H1 (cell line): ENCODE data around the gene DNAH8. TPM values are rescaled to one million over a fixed set of nuclear protein-coding genes. Genes with fewer than 3 reads are reported as not detected.

Source experiments
- CTCF ChIA-PET: fragments of 300-600 bp; sonication (Branson Sonifier 250); formaldehyde crosslinking; loops from one replicate; lab custom pipeline; 2021; ENCODE audit not compliant: partially characterized antibody; lab: Charles Lee
- POLR2A ChIA-PET: fragments of 300-600 bp; sonication (Branson Sonifier 250); formaldehyde crosslinking; loops from one replicate; lab custom pipeline; 2021; ENCODE audit warnings: inconsistent platforms; ENCODE audit not compliant: partially characterized antibody; lab: Charles Lee
- DNase-seq, 2 experiments: peaks; one replicate each; pipeline versions ENCODE4 v3.0.0 to v3.0.0-alpha.2; 2010 to 2022; ENCODE audit warnings: low spot score in 2 of 2, low read depth in 1 of 2, mixed read lengths in 1 of 2
- FAIRE-seq: peaks from 2 replicates; lab custom pipeline; 2011; peaks lifted over from hg19 to GRCh38; lab: Jason Lieb, UNC
- H2AFZ ChIP-seq: 2 replicates; pipeline ENCODE4 v1.8.1; 2012; ENCODE audit warnings: low read length, inconsistent platforms
- H2AK5ac ChIP-seq: 2 replicates; pipeline ENCODE4 v1.6.1; 2013; ENCODE audit warnings: low read depth, low read length
- H2BK120ac ChIP-seq: replicated peaks from 2 replicates; pipeline ENCODE3; 2013; ENCODE audit warnings: low read depth, low read length, inconsistent platforms
- H2BK12ac ChIP-seq: 2 replicates; pipeline ENCODE4 v1.6.1; 2013; ENCODE audit warnings: low read depth, low read length
- H2BK15ac ChIP-seq: 2 replicates; pipeline ENCODE4 v1.6.1; 2013; ENCODE audit warnings: low read length
- H2BK20ac ChIP-seq: 2 replicates; pipeline ENCODE4 v1.6.1; 2013; ENCODE audit warnings: low read length
- H2BK5ac ChIP-seq: 2 replicates; pipeline ENCODE4 v1.6.1; 2013; ENCODE audit warnings: low read depth, low read length
- H3K14ac ChIP-seq: 2 replicates; pipeline ENCODE4 v1.6.1; 2013; ENCODE audit warnings: inconsistent platforms; ENCODE audit not compliant: insufficient read length
- H3K18ac ChIP-seq: 2 replicates; pipeline ENCODE4 v1.6.1; 2013; ENCODE audit warnings: low read length; ENCODE audit errors: extremely low read depth
- H3K23ac ChIP-seq: 2 replicates; pipeline ENCODE4 v1.6.1; 2013; ENCODE audit warnings: inconsistent platforms; ENCODE audit not compliant: insufficient read length
- H3K23me2 ChIP-seq: 2 replicates; pipeline ENCODE4 v1.6.1; 2013; ENCODE audit warnings: low read depth, low read length
- H3K27ac ChIP-seq: 2 replicates; pipeline ENCODE4 v1.6.1; 2011; ENCODE audit warnings: low read depth, low read length, inconsistent platforms
- H3K27me3 ChIP-seq, 4 experiments: replicated peaks in 1 of 4; 1 replicate in 1 of 4; 2 replicates in 3 of 4; pipeline versions ENCODE4 v1.6.1 to v1.8.1; 2011 to 2013; ENCODE audit warnings: low read length in 3 of 4, mild to moderate bottlenecking in 3 of 4, inconsistent platforms in 2 of 4, mixed read lengths in 2 of 4, moderate library complexity in 1 of 4; ENCODE audit not compliant: control insufficient read depth in 3 of 4, insufficient read depth in 3 of 4; ENCODE audit errors: extremely low read depth in 1 of 4
- H3K36me3 ChIP-seq, 4 experiments: 2 replicates each; pipeline versions ENCODE4 v1.6.1 to v1.8.1; 2011 to 2013; ENCODE audit warnings: mild to moderate bottlenecking in 4 of 4, low read length in 3 of 4, moderate library complexity in 2 of 4, control low read depth in 1 of 4, inconsistent platforms in 1 of 4; ENCODE audit not compliant: insufficient read depth in 4 of 4, control insufficient read depth in 2 of 4
- H3K4ac ChIP-seq: replicated peaks from 2 replicates; pipeline ENCODE3; 2013; ENCODE audit warnings: low read length, low read depth, mixed read lengths, inconsistent platforms; ENCODE audit not compliant: insufficient read length
- H3K4me1 ChIP-seq, 4 experiments: replicated peaks in 1 of 4; 1 replicate in 1 of 4; 2 replicates in 3 of 4; pipeline versions ENCODE4 v1.6.1 to v1.8.1; 2011 to 2013; ENCODE audit warnings: low read length in 3 of 4, inconsistent platforms in 2 of 4, mixed read lengths in 1 of 4; ENCODE audit not compliant: insufficient read depth in 4 of 4, control insufficient read depth in 3 of 4
- H3K4me2 ChIP-seq, 2 experiments: 2 replicates each; pipeline versions ENCODE4 v1.6.1 to v1.8.1; 2011 to 2013; ENCODE audit warnings: low read depth in 2 of 2, low read length in 2 of 2, control low read depth in 1 of 2, inconsistent platforms in 1 of 2, mild to moderate bottlenecking in 1 of 2; ENCODE audit not compliant: insufficient read depth in 1 of 2
- H3K4me3 ChIP-seq, 4 experiments: fragments of 200-600, 300-600 bp in 1 of 4; sonication (generic), shearing (Covaris generic), sonication (Bioruptor Twin) in 1 of 4; 2 replicates each; pipeline versions ENCODE4 v1.5.1 to v1.8.1; 2011 to 2016; ENCODE audit warnings: low read length in 4 of 4, low read depth in 3 of 4, control low read depth in 2 of 4, inconsistent platforms in 2 of 4, mild to moderate bottlenecking in 2 of 4, mixed read lengths in 1 of 4, moderate library complexity in 1 of 4; ENCODE audit not compliant: insufficient read depth in 2 of 4; ENCODE audit errors: extremely low read depth in 1 of 4
- H3K56ac ChIP-seq: replicated peaks from 2 replicates; pipeline ENCODE3; 2013; ENCODE audit warnings: low read depth, mild to moderate bottlenecking, mixed read lengths, low read length, inconsistent platforms; ENCODE audit not compliant: insufficient read length
- H3K79me1 ChIP-seq: 2 replicates; pipeline ENCODE4 v1.6.1; 2013; ENCODE audit warnings: low read depth, low read length, control low read depth
- H3K79me2 ChIP-seq, 2 experiments: 2 replicates each; pipeline versions ENCODE4 v1.6.1 to v1.8.1; 2012 to 2013; ENCODE audit warnings: low read length in 2 of 2, mild to moderate bottlenecking in 2 of 2, inconsistent platforms in 1 of 2; ENCODE audit not compliant: insufficient read depth in 2 of 2, control insufficient read depth in 1 of 2
- H3K9ac ChIP-seq, 4 experiments: replicated peaks in 1 of 4; 1 replicate in 1 of 4; 2 replicates in 3 of 4; pipeline versions ENCODE4 v1.6.1 to v1.8.1; 2011 to 2013; ENCODE audit warnings: low read depth in 3 of 4, low read length in 3 of 4, control low read depth in 2 of 4, mild to moderate bottlenecking in 2 of 4, moderate library complexity in 2 of 4, inconsistent platforms in 1 of 4; ENCODE audit errors: extremely low read depth in 1 of 4
- H3K9me3 ChIP-seq, 2 experiments: 2 replicates each; pipeline versions ENCODE4 v1.6.1 to v1.8.1; 2012 to 2013; ENCODE audit warnings: mild to moderate bottlenecking in 2 of 2, moderate library complexity in 2 of 2, control low read depth in 1 of 2, inconsistent platforms in 1 of 2, low read depth in 1 of 2, low read length in 1 of 2, mixed read lengths in 1 of 2; ENCODE audit not compliant: insufficient read depth in 2 of 2
- H4K20me1 ChIP-seq, 2 experiments: replicated peaks in 1 of 2; 2 replicates each; pipeline versions ENCODE3 to v1.8.1; 2011 to 2013; ENCODE audit warnings: inconsistent platforms in 2 of 2, low read length in 2 of 2, mild to moderate bottlenecking in 1 of 2; ENCODE audit not compliant: insufficient read depth in 2 of 2, control insufficient read depth in 1 of 2
- H4K5ac ChIP-seq: 2 replicates; pipeline ENCODE4 v1.6.1; 2013; ENCODE audit warnings: low read length, low read depth, mixed read lengths, inconsistent platforms; ENCODE audit not compliant: insufficient read length
- H4K8ac ChIP-seq: 2 replicates; pipeline ENCODE4 v1.8.0; 2013; ENCODE audit warnings: mild to moderate bottlenecking, moderate library complexity, low read length, inconsistent platforms; ENCODE audit not compliant: insufficient read depth; ENCODE audit errors: extremely low read depth
- H4K91ac ChIP-seq: replicated peaks from 2 replicates; pipeline ENCODE3; 2013; ENCODE audit warnings: low read length, mixed read lengths, inconsistent platforms; ENCODE audit not compliant: insufficient read length
- BCL11A ChIP-seq, 2 experiments: IDR thresholded peaks; one replicate each; pipeline ENCODE4 v1.6.1; 2011; ENCODE audit warnings: low read depth in 2 of 2, low read length in 2 of 2, mild to moderate bottlenecking in 2 of 2
- BRCA1 ChIP-seq: IDR thresholded peaks from 2 replicates; pipeline ENCODE4 v1.6.1; 2012; ENCODE audit warnings: low read depth, low read length, improper control_type of control experiment
- EZH2 ChIP-seq: fragments of 200-600 bp; sonication (generic); IDR thresholded peaks from 2 replicates; pipeline ENCODE4 v1.7.1; 2012; ENCODE audit warnings: low read depth, mild to moderate bottlenecking, moderate library complexity, low read length, inconsistent platforms; ENCODE audit not compliant: severe bottlenecking
- HDAC6 ChIP-seq: IDR thresholded peaks from one replicate; pipeline ENCODE4 v1.7.1; 2012; ENCODE audit warnings: low read depth, mild to moderate bottlenecking, inconsistent platforms, low read length, moderate library complexity
- KDM1A ChIP-seq: fragments of 200-600, 300-600 bp; sonication (generic); IDR thresholded peaks from 2 replicates; pipeline ENCODE4 v1.7.1; 2016; ENCODE audit warnings: mild to moderate bottlenecking, low read length, borderline replicate concordance
- PHF8 ChIP-seq: fragments of 200-600 bp; sonication (generic); conservative IDR thresholded peaks from 2 replicates; pipeline ENCODE4 v1.7.1; 2012; ENCODE audit warnings: low read depth, mild to moderate bottlenecking, inconsistent platforms, low read length, moderate library complexity
- POLR2A ChIP-seq, 2 experiments: IDR thresholded peaks; 1 replicate in 1 of 2; 2 replicates in 1 of 2; pipeline ENCODE4 v1.6.1; 2011; ENCODE audit warnings: low read depth in 2 of 2, low read length in 2 of 2, mild to moderate bottlenecking in 2 of 2; ENCODE audit errors: control extremely low read depth in 1 of 2
- RAD21 ChIP-seq, 2 experiments: IDR thresholded peaks in 1 of 2; conservative IDR thresholded peaks in 1 of 2; 2 replicates each; pipeline ENCODE4 v1.6.1; 2011; ENCODE audit warnings: low read depth in 2 of 2, low read length in 2 of 2, improper control_type of control experiment in 1 of 2, inconsistent platforms in 1 of 2, mild to moderate bottlenecking in 1 of 2, moderate library complexity in 1 of 2
- RNF2 ChIP-seq: fragments of 200-900, 300-1000 bp; sonication (generic); IDR thresholded peaks from 2 replicates; pipeline ENCODE4 v1.7.1; 2016; ENCODE audit warnings: borderline replicate concordance, low read depth, mild to moderate bottlenecking, antibody characterized with exemption, low read length; ENCODE audit not compliant: poor library complexity, severe bottlenecking; ENCODE audit errors: missing control alignments
- SIRT6 ChIP-seq: IDR thresholded peaks from one replicate; pipeline ENCODE4 v1.7.1; 2012; ENCODE audit warnings: low read length, inconsistent platforms
- SIX5 ChIP-seq: IDR thresholded peaks from 2 replicates; pipeline ENCODE4 v1.6.1; 2011; ENCODE audit warnings: mild to moderate bottlenecking, low read depth, low read length
- SP1 ChIP-seq: IDR thresholded peaks from 2 replicates; pipeline ENCODE4 v1.6.1; 2011; ENCODE audit warnings: low read depth, low read length
- TAF7 ChIP-seq: optimal IDR thresholded peaks from 2 replicates; pipeline ENCODE3; 2011; ENCODE audit warnings: low read depth, mild to moderate bottlenecking, inconsistent platforms, low read length, moderate library complexity, borderline replicate concordance
- WGBS, 2 experiments: shearing (Covaris generic) in 1 of 2; methylation state at CpG; one replicate each; pipeline versions ENCODE4 v1.1.6 to v1.1.7; 2013 to 2015; ENCODE audit warnings: low lambda C conversion rate in 2 of 2, mixed read lengths in 2 of 2, inconsistent platforms in 1 of 2, low coverage in 1 of 2, missing lambda C conversion rate in 1 of 2; ENCODE audit not compliant: insufficient replicate concordance in 2 of 2, insufficient coverage in 1 of 2, insufficient read length in 1 of 2; ENCODE audit errors: extremely low coverage in 1 of 2, missing lambda C conversion rate in 1 of 2; 5-methylcytosine and 5-hydroxymethylcytosine counted together
- polyA plus RNA-seq, 7 experiments: library from polyadenylated mRNA; depleted of rRNA in 3 of 7; stranded (reverse) in 5 of 7; unstranded in 2 of 7; fragments of >200 nt in 5 of 7; fragments of 200-250 nt in 2 of 7; gene quantifications; 1 replicate in 5 of 7; 2 replicates in 1 of 7; 4 replicates in 1 of 7; pipeline versions ENCODE4 v1.2.1 to v1.2.3, GENCODE V29; 2011 to 2013; ENCODE audit warnings: missing spikeins in 2 of 7, mixed read lengths in 2 of 7
- total RNA-seq: library from RNA; stranded (reverse); fragmentation: NEBNext Ultra II Directional; extraction: Animal tissue kit (Norgen Biotek cat#: 25700); gene quantifications from 2 replicates; pipeline ENCODE4 v1.2.1, GENCODE V29; 2021

DNAH8 gene
- total and polyA plus RNA-seq, 2 of the 8 experiments (the other 6 are each of a cell fraction or from before 2014, with no cell fraction given), result under 0.01 TPM; not detected in 1

DNA sequence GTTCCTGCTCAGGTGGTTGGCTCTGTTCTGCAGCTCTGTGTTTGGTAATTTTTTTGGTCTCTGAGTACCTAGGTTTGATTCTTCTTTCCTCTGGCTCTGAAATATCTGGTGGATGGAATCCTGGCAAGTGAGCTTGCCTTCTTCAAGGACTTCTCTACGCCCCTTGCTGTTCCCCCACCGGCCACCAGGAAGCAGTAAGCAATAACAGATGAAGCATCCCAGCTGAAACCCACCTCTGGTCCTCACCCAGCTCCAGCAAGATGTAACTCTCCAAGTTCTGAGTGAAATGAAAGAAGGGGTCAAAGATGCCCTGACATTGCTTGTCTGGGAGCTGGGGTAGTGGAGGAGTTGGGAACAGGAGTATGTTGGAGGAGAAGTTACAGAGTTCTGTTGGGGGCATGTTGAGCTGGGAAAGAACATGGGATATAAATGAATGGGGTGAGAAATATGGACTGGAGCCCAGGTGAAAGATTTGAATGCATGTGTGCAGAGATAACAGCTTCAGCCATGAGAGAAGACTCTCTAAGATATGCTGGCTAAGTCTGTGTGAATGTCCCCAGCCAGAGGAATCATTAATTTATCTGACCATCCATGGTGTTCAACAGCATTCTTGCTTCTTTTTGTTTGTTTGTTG lies 282.1 kb downstream of the DNAH8 start:
- no peaks in the 10 kb centered on the region for H3K36me3 ChIP-seq
- H2BK20ac ChIP-seq, result no peak overlapping the region
- POLR2A ChIA-PET, result interaction anchor here (0.6 to 1.2 kb wide), 3 partner anchors 9 to 117 kb away, joined by 3 read pairs; no protein-coding TSS in a partner anchor
- H3K18ac ChIP-seq, result no peak overlapping the region
- no peak overlapping the region for H2AFZ ChIP-seq
- H3K4me2 ChIP-seq, result no peak overlapping the region
- H3K4me1 ChIP-seq, result no peaks in the 10 kb centered on the region
- no peak overlapping the region for H3K23ac ChIP-seq
- no peak overlapping the region for H4K8ac ChIP-seq
- H2BK12ac ChIP-seq, result no peak overlapping the region
- no peaks in the 10 kb centered on the region for H3K27me3 ChIP-seq
- H3K23me2 ChIP-seq, result no peaks in the 10 kb centered on the region
- H3K9me3 ChIP-seq, result no peaks in the 10 kb centered on the region
- H2BK5ac ChIP-seq, result no peak overlapping the region
- no peaks in the 10 kb centered on the region for H4K20me1 ChIP-seq
- no peak overlapping the region for H3K56ac ChIP-seq
- WGBS, 2 experiments, result 29% methylated on average over 2 of the region's 2 CpGs; no CpG with 5 or more reads in 1 of the 2 experiments
- H4K91ac ChIP-seq, result no peak overlapping the region
- no peaks in the 10 kb centered on the region for H3K79me1 ChIP-seq
- no peak overlapping the region for H2BK15ac ChIP-seq
- H2BK120ac ChIP-seq, result no peak overlapping the region
- no peak overlapping the region for H3K4ac ChIP-seq
- FAIRE-seq, result peak; percentile 93
- H3K9ac ChIP-seq, result no peak overlapping the region
- peak; percentile 23 to 82 for DNase-seq
- H4K5ac ChIP-seq, result no peak overlapping the region
- no peak overlapping the region for H3K14ac ChIP-seq
- no peak overlapping the region for H3K27ac ChIP-seq
- H2AK5ac ChIP-seq, result no peak overlapping the region
- CTCF ChIA-PET, result interaction anchor here (0.6 to 15.1 kb wide), 64 partner anchors 8 to 380 kb away, joined by 3 to 250 read pairs (median 4); partner anchors contain the start of gene GLP1R
- H3K4me3 ChIP-seq, result no peak overlapping the region
- no peaks in the 10 kb centered on the region for H3K79me2 ChIP-seq
- TF ChIP-seq BCL11A (IDR thresholded peaks at IDR 0.05; ENCODE audit: low read depth in 2 of 2, low read length in 2 of 2) (no peak), BRCA1 (no peak), POLR2A (IDR thresholded peaks at IDR 0.05; ENCODE audit: control extremely low read depth in 1 of 2, low read depth in 2 of 2, low read length in 2 of 2) (no peak), RAD21 (IDR thresholded peaks at IDR 0.05 in 1 of 2, conservative IDR thresholded peaks at IDR 0.05 in 1 of 2; ENCODE audit: low read depth in 2 of 2, low read length in 2 of 2) (peak; percentile 96 to 97), EZH2 (no peak), SP1 (no peak), RNF2 (no peak), SIRT6 (no peak), SIX5 (no peak), HDAC6 (no peak), PHF8 (no peak), KDM1A (no peak), TAF7 (no peak)
